GM12878 (cell line): ENCODE results near the gene CCS. TPM values are rescaled to one million over a fixed set of nuclear protein-coding genes. Genes with fewer than 3 reads are reported as not detected.

Source experiments
- CBX3 ChIP-seq: fragments of 200-600 bp; sonication (generic); IDR thresholded peaks from 2 replicates; pipeline ENCODE4 v1.6.1; 2016; ENCODE audit warnings: low read depth, borderline replicate concordance
- DPF2 ChIP-seq: fragments of 450-650 bp; IDR thresholded peaks from 2 replicates; pipeline ENCODE4 v1.6.1; 2017; ENCODE audit warnings: mild to moderate bottlenecking
- FOS ChIP-seq: IDR thresholded peaks from 3 replicates; pipeline ENCODE4 v1.6.1; 2011; ENCODE audit warnings: borderline replicate concordance; ENCODE audit not compliant: insufficient read length; ENCODE audit errors: extremely low read depth
- NBN ChIP-seq: fragments of 450-650 bp; IDR thresholded peaks from 2 replicates; pipeline ENCODE4 v1.6.1; 2016
- NR2C2 ChIP-seq: IDR thresholded peaks from 2 replicates; pipeline ENCODE4 v1.6.1; 2011; ENCODE audit warnings: borderline replicate concordance, low read depth; ENCODE audit not compliant: control insufficient read depth, insufficient read length
- TCF3 ChIP-seq: IDR thresholded peaks from 2 replicates; pipeline ENCODE4 v1.6.1; 2012; ENCODE audit warnings: low read depth, mild to moderate bottlenecking, low read length, borderline replicate concordance; ENCODE audit not compliant: insufficient read depth
- ZBED1 ChIP-seq: IDR thresholded peaks from 2 replicates; pipeline ENCODE4 v1.6.1; 2016; ENCODE audit warnings: borderline replicate concordance
- polyA plus RNA-seq, 11 experiments: library from polyadenylated mRNA; depleted of rRNA in 4 of 11; unstranded in 6 of 11; stranded (reverse) in 5 of 11; fragments of >200 nt; fragmentation: Nextera tagmentation in 4 of 11; fragmentation: Illumina TruSeq in 1 of 11; extraction: Ambion mirVana in 4 of 11; extraction: Trizol in 1 of 11; gene quantifications; 1 replicate in 1 of 11; 2 replicates in 10 of 11; pipeline versions ENCODE4 v1.2.1 to v1.2.3, GENCODE V29; 2011 to 2016; ENCODE audit warnings: inconsistent platforms in 2 of 11, missing spikeins in 2 of 11, low read depth in 1 of 11
- total RNA-seq, 4 experiments: library from RNA; depleted of rRNA in 3 of 4; stranded (reverse); fragments of >200 nt in 3 of 4; fragmentation: Illumina TruSeq in 1 of 4; extraction: Trizol in 1 of 4; gene quantifications; 2 replicates each; pipeline versions ENCODE4 v1.2.1 to v1.2.3, GENCODE V29; 2013 to 2021
- TF ChIP-seq, protein P1 (sequence below): fragments of 450-650 bp; IDR thresholded peaks from 2 replicates; pipeline ENCODE4 v1.6.1; 2016; ENCODE audit warnings: mild to moderate bottlenecking, moderate library complexity, borderline replicate concordance
- TF ChIP-seq, protein P2 (sequence below), 3 experiments: IDR thresholded peaks in 2 of 3; conservative IDR thresholded peaks in 1 of 3; 2 replicates each; pipeline ENCODE4 v1.5.1; 2011; ENCODE audit warnings: low read depth in 3 of 3, low read length in 3 of 3, mild to moderate bottlenecking in 3 of 3, control low read depth in 2 of 3, moderate library complexity in 2 of 3, inconsistent platforms in 1 of 3, mixed read lengths in 1 of 3; ENCODE audit not compliant: control insufficient read depth in 2 of 3, insufficient read depth in 1 of 3; ENCODE audit errors: extremely low read depth in 1 of 3
- TF ChIP-seq, protein P3 (sequence below): IDR thresholded peaks from 2 replicates; pipeline ENCODE4 v1.6.1; 2012; ENCODE audit warnings: improper control_type of control experiment, low read depth, low read length; ENCODE audit not compliant: insufficient replicate concordance
- TF ChIP-seq, protein P4 (sequence below): fragments of 450-650 bp; formaldehyde crosslinking; IDR thresholded peaks from 2 replicates; pipeline ENCODE4 v1.4.0; 2022; ENCODE audit warnings: mild to moderate bottlenecking, moderate library complexity
- TF ChIP-seq, protein P5 (sequence below): fragments of 450-650 bp; IDR thresholded peaks from 2 replicates; pipeline ENCODE4 v1.6.1; 2018; ENCODE audit warnings: mild to moderate bottlenecking, low read depth, moderate library complexity; ENCODE audit not compliant: partially characterized antibody

Gene CCS
- total and polyA plus RNA-seq, 10 of the 15 experiments (the other 5 are each of a cell fraction or from before 2014, with no cell fraction given) = 1.5 to 44.2 (median 30.6) TPM

DNA sequence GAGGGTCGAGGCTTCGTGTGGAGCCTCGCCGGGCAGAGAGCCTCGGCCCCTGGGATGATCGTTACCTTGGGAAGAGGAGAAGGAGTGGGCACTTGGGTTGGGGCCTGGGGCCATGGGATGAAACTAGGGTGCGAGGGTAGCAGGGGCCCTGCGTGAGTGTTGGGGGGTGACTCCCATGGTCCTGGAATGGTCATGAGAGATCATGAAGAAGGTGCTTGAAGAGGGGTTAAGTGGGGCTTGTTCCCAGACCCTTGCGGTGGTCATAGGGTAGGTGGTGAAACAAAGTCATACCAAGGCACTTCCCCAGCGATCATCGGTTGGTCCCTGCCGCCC, 284 bp downstream of the CCS start (continued):
- TF ChIP-seq, protein P1, sequence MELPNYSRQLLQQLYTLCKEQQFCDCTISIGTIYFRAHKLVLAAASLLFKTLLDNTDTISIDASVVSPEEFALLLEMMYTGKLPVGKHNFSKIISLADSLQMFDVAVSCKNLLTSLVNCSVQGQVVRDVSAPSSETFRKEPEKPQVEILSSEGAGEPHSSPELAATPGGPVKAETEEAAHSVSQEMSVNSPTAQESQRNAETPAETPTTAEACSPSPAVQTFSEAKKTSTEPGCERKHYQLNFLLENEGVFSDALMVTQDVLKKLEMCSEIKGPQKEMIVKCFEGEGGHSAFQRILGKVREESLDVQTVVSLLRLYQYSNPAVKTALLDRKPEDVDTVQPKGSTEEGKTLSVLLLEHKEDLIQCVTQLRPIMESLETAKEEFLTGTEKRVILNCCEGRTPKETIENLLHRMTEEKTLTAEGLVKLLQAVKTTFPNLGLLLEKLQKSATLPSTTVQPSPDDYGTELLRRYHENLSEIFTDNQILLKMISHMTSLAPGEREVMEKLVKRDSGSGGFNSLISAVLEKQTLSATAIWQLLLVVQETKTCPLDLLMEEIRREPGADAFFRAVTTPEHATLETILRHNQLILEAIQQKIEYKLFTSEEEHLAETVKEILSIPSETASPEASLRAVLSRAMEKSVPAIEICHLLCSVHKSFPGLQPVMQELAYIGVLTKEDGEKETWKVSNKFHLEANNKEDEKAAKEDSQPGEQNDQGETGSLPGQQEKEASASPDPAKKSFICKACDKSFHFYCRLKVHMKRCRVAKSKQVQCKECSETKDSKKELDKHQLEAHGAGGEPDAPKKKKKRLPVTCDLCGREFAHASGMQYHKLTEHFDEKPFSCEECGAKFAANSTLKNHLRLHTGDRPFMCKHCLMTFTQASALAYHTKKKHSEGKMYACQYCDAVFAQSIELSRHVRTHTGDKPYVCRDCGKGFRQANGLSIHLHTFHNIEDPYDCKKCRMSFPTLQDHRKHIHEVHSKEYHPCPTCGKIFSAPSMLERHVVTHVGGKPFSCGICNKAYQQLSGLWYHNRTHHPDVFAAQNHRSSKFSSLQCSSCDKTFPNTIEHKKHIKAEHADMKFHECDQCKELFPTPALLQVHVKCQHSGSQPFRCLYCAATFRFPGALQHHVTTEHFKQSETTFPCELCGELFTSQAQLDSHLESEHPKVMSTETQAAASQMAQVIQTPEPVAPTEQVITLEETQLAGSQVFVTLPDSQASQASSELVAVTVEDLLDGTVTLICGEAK = no peak
- no peak for TF ChIP-seq ZBED1
- TF ChIP-seq, protein P2, sequence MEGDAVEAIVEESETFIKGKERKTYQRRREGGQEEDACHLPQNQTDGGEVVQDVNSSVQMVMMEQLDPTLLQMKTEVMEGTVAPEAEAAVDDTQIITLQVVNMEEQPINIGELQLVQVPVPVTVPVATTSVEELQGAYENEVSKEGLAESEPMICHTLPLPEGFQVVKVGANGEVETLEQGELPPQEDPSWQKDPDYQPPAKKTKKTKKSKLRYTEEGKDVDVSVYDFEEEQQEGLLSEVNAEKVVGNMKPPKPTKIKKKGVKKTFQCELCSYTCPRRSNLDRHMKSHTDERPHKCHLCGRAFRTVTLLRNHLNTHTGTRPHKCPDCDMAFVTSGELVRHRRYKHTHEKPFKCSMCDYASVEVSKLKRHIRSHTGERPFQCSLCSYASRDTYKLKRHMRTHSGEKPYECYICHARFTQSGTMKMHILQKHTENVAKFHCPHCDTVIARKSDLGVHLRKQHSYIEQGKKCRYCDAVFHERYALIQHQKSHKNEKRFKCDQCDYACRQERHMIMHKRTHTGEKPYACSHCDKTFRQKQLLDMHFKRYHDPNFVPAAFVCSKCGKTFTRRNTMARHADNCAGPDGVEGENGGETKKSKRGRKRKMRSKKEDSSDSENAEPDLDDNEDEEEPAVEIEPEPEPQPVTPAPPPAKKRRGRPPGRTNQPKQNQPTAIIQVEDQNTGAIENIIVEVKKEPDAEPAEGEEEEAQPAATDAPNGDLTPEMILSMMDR (IDR thresholded peaks at IDR 0.05 in 2 of 3, conservative IDR thresholded peaks at IDR 0.05 in 1 of 3; ENCODE audit: control insufficient read depth in 2 of 3, extremely low read depth in 1 of 3, insufficient read depth in 1 of 3, low read depth in 3 of 3, low read length in 3 of 3) = no peak
- TF ChIP-seq, protein P3, sequence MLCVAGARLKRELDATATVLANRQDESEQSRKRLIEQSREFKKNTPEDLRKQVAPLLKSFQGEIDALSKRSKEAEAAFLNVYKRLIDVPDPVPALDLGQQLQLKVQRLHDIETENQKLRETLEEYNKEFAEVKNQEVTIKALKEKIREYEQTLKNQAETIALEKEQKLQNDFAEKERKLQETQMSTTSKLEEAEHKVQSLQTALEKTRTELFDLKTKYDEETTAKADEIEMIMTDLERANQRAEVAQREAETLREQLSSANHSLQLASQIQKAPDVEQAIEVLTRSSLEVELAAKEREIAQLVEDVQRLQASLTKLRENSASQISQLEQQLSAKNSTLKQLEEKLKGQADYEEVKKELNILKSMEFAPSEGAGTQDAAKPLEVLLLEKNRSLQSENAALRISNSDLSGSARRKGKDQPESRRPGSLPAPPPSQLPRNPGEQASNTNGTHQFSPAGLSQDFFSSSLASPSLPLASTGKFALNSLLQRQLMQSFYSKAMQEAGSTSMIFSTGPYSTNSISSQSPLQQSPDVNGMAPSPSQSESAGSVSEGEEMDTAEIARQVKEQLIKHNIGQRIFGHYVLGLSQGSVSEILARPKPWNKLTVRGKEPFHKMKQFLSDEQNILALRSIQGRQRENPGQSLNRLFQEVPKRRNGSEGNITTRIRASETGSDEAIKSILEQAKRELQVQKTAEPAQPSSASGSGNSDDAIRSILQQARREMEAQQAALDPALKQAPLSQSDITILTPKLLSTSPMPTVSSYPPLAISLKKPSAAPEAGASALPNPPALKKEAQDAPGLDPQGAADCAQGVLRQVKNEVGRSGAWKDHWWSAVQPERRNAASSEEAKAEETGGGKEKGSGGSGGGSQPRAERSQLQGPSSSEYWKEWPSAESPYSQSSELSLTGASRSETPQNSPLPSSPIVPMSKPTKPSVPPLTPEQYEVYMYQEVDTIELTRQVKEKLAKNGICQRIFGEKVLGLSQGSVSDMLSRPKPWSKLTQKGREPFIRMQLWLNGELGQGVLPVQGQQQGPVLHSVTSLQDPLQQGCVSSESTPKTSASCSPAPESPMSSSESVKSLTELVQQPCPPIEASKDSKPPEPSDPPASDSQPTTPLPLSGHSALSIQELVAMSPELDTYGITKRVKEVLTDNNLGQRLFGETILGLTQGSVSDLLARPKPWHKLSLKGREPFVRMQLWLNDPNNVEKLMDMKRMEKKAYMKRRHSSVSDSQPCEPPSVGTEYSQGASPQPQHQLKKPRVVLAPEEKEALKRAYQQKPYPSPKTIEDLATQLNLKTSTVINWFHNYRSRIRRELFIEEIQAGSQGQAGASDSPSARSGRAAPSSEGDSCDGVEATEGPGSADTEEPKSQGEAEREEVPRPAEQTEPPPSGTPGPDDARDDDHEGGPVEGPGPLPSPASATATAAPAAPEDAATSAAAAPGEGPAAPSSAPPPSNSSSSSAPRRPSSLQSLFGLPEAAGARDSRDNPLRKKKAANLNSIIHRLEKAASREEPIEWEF = no peak
- TF ChIP-seq DPF2 = no peak
- no peak for TF ChIP-seq FOS
- TF ChIP-seq CBX3 = no peak
- TF ChIP-seq NBN = no peak
- no peak for TF ChIP-seq NR2C2
- TF ChIP-seq, protein P4, sequence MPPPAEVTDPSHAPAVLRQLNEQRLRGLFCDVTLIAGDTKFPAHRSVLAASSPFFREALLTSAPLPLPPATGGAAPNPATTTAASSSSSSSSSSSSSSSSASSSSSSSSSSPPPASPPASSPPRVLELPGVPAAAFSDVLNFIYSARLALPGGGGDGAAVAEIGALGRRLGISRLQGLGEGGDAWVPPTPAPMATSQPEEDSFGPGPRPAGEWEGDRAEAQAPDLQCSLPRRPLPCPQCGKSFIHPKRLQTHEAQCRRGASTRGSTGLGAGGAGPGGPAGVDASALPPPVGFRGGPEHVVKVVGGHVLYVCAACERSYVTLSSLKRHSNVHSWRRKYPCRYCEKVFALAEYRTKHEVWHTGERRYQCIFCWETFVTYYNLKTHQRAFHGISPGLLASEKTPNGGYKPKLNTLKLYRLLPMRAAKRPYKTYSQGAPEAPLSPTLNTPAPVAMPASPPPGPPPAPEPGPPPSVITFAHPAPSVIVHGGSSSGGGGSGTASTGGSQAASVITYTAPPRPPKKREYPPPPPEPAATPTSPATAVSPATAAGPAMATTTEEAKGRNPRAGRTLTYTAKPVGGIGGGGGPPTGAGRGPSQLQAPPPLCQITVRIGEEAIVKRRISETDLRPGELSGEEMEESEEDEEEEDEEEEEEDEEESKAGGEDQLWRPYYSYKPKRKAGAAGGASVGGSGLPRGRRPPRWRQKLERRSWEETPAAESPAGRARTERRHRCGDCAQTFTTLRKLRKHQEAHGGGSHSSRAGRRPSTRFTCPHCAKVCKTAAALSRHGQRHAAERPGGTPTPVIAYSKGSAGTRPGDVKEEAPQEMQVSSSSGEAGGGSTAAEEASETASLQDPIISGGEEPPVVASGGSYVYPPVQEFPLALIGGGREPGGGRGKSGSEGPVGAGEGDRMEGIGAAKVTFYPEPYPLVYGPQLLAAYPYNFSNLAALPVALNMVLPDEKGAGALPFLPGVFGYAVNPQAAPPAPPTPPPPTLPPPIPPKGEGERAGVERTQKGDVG (CRISPR knock-in tag) = no peak
- TF ChIP-seq, protein P5, sequence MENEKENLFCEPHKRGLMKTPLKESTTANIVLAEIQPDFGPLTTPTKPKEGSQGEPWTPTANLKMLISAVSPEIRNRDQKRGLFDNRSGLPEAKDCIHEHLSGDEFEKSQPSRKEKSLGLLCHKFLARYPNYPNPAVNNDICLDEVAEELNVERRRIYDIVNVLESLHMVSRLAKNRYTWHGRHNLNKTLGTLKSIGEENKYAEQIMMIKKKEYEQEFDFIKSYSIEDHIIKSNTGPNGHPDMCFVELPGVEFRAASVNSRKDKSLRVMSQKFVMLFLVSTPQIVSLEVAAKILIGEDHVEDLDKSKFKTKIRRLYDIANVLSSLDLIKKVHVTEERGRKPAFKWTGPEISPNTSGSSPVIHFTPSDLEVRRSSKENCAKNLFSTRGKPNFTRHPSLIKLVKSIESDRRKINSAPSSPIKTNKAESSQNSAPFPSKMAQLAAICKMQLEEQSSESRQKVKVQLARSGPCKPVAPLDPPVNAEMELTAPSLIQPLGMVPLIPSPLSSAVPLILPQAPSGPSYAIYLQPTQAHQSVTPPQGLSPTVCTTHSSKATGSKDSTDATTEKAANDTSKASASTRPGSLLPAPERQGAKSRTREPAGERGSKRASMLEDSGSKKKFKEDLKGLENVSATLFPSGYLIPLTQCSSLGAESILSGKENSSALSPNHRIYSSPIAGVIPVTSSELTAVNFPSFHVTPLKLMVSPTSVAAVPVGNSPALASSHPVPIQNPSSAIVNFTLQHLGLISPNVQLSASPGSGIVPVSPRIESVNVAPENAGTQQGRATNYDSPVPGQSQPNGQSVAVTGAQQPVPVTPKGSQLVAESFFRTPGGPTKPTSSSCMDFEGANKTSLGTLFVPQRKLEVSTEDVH = no peak
- no peak for TF ChIP-seq TCF3
